Astrocyte of the spinal cord (primary cell): ENCODE measurements around the gene PANK4.

ENCODE experiments used
- DNase-seq: peaks from one replicate; pipeline ENCODE4 v3.0.0; 2011; ENCODE audit warnings: low read depth, low spot score
- H3K4me3 ChIP-seq: 2 replicates; pipeline ENCODE4 v1.5.1; 2011; ENCODE audit warnings: low read depth, mild to moderate bottlenecking, low read length, moderate library complexity
- CTCF ChIP-seq: IDR thresholded peaks from 2 replicates; pipeline ENCODE4 v1.5.1; 2012; ENCODE audit warnings: low read depth, mild to moderate bottlenecking, low read length, inconsistent platforms
- in situ Hi-C: cut with HindIII; loops from 2 replicates; pipeline ENCODE4 v1.10.0; 2017; ENCODE audit warnings: low sequenced_read_pairs

The PANK4 gene

GRCh38 chr1:2542246-2542915, 16.0 kb upstream of the PANK4 start:
- DNase-seq, result no peak
- no peak for TF ChIP-seq CTCF
- H3K4me3 ChIP-seq, result no peak overlapping the region
- in situ Hi-C loops, result no loop called here

- in situ Hi-C loops, result no loop called here
- TF ChIP-seq CTCF, result no peak
- no peak for DNase-seq
Measured at GRCh38 chr1:2541619-2542245, 15.3 kb upstream of the PANK4 start.

GRCh38 chr1:2540816-2541492, 14.6 kb upstream of the PANK4 start:
- TF ChIP-seq CTCF, result no peak
- H3K4me3 ChIP-seq, result no peak overlapping the region
- in situ Hi-C loops, result no loop called here
- no peak for DNase-seq

More at GRCh38 chr1:2541619-2542245, 15.3 kb upstream of the PANK4 start:
- H3K4me3 ChIP-seq, result no peak overlapping the region

GRCh38 chr1:2539312-2539907, 13.0 kb upstream of the PANK4 start:
- no peak overlapping the region for H3K4me3 ChIP-seq
- DNase-seq, result no peak
- in situ Hi-C loops, result no loop called here
- TF ChIP-seq CTCF, result peak; percentile 36

- DNase-seq, result no peak
- TF ChIP-seq CTCF, result no peak
- no peak overlapping the region for H3K4me3 ChIP-seq
- in situ Hi-C loops, result no loop called here
Measured at GRCh38 chr1:2538872-2539271, 12.5 kb upstream of the PANK4 start.

GRCh38 chr1:2538376-2538775, 12.0 kb upstream of the PANK4 start:
- in situ Hi-C loops, result no loop called here
- no peak for DNase-seq
- no peak for TF ChIP-seq CTCF
- H3K4me3 ChIP-seq, result no peak overlapping the region
